ENCODE measurements around the gene ABTB2. TPM values are rescaled to one million over a fixed set of nuclear protein-coding genes. Genes with fewer than 3 reads are reported as not detected.

ABTB2 gene
- polyA plus RNA-seq, 1 donor from 2014 or later = 0.68 TPM

DNA sequence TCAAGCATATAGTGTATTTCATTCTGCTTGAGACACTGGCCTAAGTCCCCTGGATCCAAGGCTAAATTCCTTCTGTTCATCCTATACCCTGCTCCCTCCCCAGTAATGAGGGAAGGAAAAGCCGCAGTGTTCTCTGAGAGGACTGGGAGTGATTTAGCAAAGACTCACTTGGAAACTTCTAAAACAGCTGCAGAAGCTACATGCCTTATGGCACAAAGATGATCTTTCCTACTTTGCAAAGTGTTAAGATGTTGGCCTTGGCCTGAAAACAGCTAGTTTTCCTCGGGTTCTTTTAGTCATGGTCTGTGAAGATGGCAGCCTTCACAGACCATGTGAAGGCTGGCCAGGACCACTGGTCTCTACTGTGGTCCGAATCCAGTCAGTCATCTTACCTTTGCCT is 65.7 kb downstream of the ABTB2 start:
- H2AFZ ChIP-seq (ENCODE audit: low read depth, low read length) = no peak overlapping the region
- H3K27me3 ChIP-seq (ENCODE audit: insufficient read depth, low read depth, low read length) = no peaks in the 10 kb centered on the region
- H3F3A ChIP-seq (ENCODE audit: insufficient read depth, low read length, poor library complexity, severe bottlenecking) = no peaks in the 10 kb centered on the region
- no peak overlapping the region for H3K27ac ChIP-seq (ENCODE audit: low read length)
- H3K9me3 ChIP-seq (ENCODE audit: low read length) = no peaks in the 10 kb centered on the region
- no peaks in the 10 kb centered on the region for H4K20me1 ChIP-seq (ENCODE audit: insufficient read depth)
- no peak for TF ChIP-seq POLR2AphosphoS5 (IDR thresholded peaks at IDR 0.05)
- TF ChIP-seq, protein P1, sequence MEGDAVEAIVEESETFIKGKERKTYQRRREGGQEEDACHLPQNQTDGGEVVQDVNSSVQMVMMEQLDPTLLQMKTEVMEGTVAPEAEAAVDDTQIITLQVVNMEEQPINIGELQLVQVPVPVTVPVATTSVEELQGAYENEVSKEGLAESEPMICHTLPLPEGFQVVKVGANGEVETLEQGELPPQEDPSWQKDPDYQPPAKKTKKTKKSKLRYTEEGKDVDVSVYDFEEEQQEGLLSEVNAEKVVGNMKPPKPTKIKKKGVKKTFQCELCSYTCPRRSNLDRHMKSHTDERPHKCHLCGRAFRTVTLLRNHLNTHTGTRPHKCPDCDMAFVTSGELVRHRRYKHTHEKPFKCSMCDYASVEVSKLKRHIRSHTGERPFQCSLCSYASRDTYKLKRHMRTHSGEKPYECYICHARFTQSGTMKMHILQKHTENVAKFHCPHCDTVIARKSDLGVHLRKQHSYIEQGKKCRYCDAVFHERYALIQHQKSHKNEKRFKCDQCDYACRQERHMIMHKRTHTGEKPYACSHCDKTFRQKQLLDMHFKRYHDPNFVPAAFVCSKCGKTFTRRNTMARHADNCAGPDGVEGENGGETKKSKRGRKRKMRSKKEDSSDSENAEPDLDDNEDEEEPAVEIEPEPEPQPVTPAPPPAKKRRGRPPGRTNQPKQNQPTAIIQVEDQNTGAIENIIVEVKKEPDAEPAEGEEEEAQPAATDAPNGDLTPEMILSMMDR (IDR thresholded peaks at IDR 0.05; ENCODE audit: poor library complexity, severe bottlenecking) = no peak
- no peak for TF ChIP-seq EP300 (conservative IDR thresholded peaks at IDR 0.05; ENCODE audit: poor library complexity, severe bottlenecking)
- no peak for TF ChIP-seq TAF1 (IDR thresholded peaks at IDR 0.05; ENCODE audit: low read depth)
- no peak for TF ChIP-seq SMC3 (conservative IDR thresholded peaks at IDR 0.05; ENCODE audit: poor library complexity)
- TF ChIP-seq MXI1 (conservative IDR thresholded peaks at IDR 0.05; ENCODE audit: poor library complexity, severe bottlenecking) = no peak
- TF ChIP-seq EZH2 (IDR thresholded peaks at IDR 0.05; ENCODE audit: borderline replicate concordance, insufficient read depth, low read length, poor library complexity, severe bottlenecking) = no peak
- TF ChIP-seq, protein P2, sequence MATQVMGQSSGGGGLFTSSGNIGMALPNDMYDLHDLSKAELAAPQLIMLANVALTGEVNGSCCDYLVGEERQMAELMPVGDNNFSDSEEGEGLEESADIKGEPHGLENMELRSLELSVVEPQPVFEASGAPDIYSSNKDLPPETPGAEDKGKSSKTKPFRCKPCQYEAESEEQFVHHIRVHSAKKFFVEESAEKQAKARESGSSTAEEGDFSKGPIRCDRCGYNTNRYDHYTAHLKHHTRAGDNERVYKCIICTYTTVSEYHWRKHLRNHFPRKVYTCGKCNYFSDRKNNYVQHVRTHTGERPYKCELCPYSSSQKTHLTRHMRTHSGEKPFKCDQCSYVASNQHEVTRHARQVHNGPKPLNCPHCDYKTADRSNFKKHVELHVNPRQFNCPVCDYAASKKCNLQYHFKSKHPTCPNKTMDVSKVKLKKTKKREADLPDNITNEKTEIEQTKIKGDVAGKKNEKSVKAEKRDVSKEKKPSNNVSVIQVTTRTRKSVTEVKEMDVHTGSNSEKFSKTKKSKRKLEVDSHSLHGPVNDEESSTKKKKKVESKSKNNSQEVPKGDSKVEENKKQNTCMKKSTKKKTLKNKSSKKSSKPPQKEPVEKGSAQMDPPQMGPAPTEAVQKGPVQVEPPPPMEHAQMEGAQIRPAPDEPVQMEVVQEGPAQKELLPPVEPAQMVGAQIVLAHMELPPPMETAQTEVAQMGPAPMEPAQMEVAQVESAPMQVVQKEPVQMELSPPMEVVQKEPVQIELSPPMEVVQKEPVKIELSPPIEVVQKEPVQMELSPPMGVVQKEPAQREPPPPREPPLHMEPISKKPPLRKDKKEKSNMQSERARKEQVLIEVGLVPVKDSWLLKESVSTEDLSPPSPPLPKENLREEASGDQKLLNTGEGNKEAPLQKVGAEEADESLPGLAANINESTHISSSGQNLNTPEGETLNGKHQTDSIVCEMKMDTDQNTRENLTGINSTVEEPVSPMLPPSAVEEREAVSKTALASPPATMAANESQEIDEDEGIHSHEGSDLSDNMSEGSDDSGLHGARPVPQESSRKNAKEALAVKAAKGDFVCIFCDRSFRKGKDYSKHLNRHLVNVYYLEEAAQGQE (IDR thresholded peaks at IDR 0.05; ENCODE audit: borderline replicate concordance) = no peak
- no peak for TF ChIP-seq RAD21 (conservative IDR thresholded peaks at IDR 0.05)
- H3K9me2 ChIP-seq (ENCODE audit: insufficient read depth, low read length) = no peaks in the 10 kb centered on the region
- H3K79me2 ChIP-seq (replicated peaks; ENCODE audit: insufficient read depth, low read length) = no peaks in the 10 kb centered on the region
- no peak overlapping the region for H3K9ac ChIP-seq (ENCODE audit: low read length)
- H3K4me3 ChIP-seq (ENCODE audit: low read length) = no peak overlapping the region
- H3K36me3 ChIP-seq (ENCODE audit: insufficient read depth, low read length) = no peaks in the 10 kb centered on the region
- H3K4me2 ChIP-seq (ENCODE audit: low read length) = no peak overlapping the region

DNA sequence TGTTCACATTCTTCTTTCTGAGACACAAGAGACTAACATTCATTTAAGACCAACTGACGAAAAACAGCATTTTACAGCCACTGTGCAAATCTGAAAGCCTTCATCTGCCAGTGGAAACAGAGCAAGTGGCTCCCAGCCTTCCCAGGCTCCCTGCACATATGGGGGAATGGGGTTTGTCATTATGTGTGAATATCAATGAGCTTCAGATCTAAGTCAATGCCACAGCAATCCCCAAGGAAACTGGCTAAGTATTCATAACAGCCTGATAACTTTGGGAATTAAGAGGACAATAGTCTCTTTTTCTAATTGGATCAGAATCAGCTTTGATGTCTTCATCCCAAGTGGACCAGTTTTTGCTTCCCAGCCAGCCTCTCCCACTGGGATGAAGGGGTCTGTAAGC is 66.9 kb downstream of the ABTB2 start:
- Histone ChIP-seq H2AFZ (ENCODE audit: low read depth, low read length) (no peak overlapping the region), H3K4me2 (ENCODE audit: low read length) (no peak overlapping the region), H3K9me2 (ENCODE audit: insufficient read depth, low read length) (no peaks in the 10 kb centered on the region), H3K27ac (ENCODE audit: low read length) (no peak overlapping the region), H3K4me3 (ENCODE audit: low read length) (no peak overlapping the region), H3K36me3 (ENCODE audit: insufficient read depth, low read length) (no peaks in the 10 kb centered on the region), H3K27me3 (ENCODE audit: insufficient read depth, low read depth, low read length) (no peaks in the 10 kb centered on the region), H3F3A (ENCODE audit: insufficient read depth, low read length, poor library complexity, severe bottlenecking) (no peaks in the 10 kb centered on the region), H3K79me2 (replicated peaks; ENCODE audit: insufficient read depth, low read length) (no peaks in the 10 kb centered on the region), H3K9me3 (ENCODE audit: low read length) (no peaks in the 10 kb centered on the region), H3K9ac (ENCODE audit: low read length) (no peak overlapping the region), H4K20me1 (ENCODE audit: insufficient read depth) (no peaks in the 10 kb centered on the region)
- TF ChIP-seq, protein P1 (IDR thresholded peaks at IDR 0.05; ENCODE audit: poor library complexity, severe bottlenecking) = no peak
- TF ChIP-seq EZH2 (IDR thresholded peaks at IDR 0.05; ENCODE audit: borderline replicate concordance, insufficient read depth, low read length, poor library complexity, severe bottlenecking) (no peak), RAD21 (conservative IDR thresholded peaks at IDR 0.05) (no peak), EP300 (conservative IDR thresholded peaks at IDR 0.05; ENCODE audit: poor library complexity, severe bottlenecking) (no peak), SMC3 (conservative IDR thresholded peaks at IDR 0.05; ENCODE audit: poor library complexity) (no peak), MXI1 (conservative IDR thresholded peaks at IDR 0.05; ENCODE audit: poor library complexity, severe bottlenecking) (no peak), TAF1 (IDR thresholded peaks at IDR 0.05; ENCODE audit: low read depth) (no peak), POLR2AphosphoS5 (IDR thresholded peaks at IDR 0.05) (no peak)
- TF ChIP-seq, protein P2 (IDR thresholded peaks at IDR 0.05; ENCODE audit: borderline replicate concordance) = no peak

Data from neural cell (in vitro differentiated cells).